ENCODE measurements around the gene REC8. TPM values are rescaled to one million over a fixed set of nuclear protein-coding genes. Genes with fewer than 3 reads are reported as not detected.
A peak's percentile ranks its signal among the peaks of the same experiment; 100 is the strongest.
"Not testable (repeated sequence)": the region's sequence is repeated elsewhere in the genome, so short reads cannot be mapped to it uniquely, and the experiment has no call there.

The REC8 gene
- total RNA-seq, 1 donor from 2014 or later: 43.3 TPM

- DNase-seq (ENCODE audit: low read depth): no peak
Observed at GRCh38 chr14:24183014-24183481, 11.2 kb downstream of the REC8 start.

- DNase-seq (ENCODE audit: low read depth): no peak
Observed at GRCh38 chr14:24184104-24184970, 12.5 kb downstream of the REC8 start.

GRCh38 chr14:24185026-24185425 lies 13.1 kb downstream of the REC8 start:
- DNase-seq (ENCODE audit: low read depth): no peak

GRCh38 chr14:24185741-24186140 lies 13.9 kb downstream of the REC8 start:
- DNase-seq (ENCODE audit: low read depth): no peak

- DNase-seq (ENCODE audit: low read depth): no peak
Observed at GRCh38 chr14:24186831-24187538, 15.1 kb downstream of the REC8 start.

- no peak for DNase-seq (ENCODE audit: low read depth)
Observed at GRCh38 chr14:24187539-24187915, 15.6 kb downstream of the REC8 start.

- peak; percentile 94 for DNase-seq (ENCODE audit: low read depth)
Observed at GRCh38 chr14:24188251-24189058, 16.6 kb downstream of the REC8 start, which contains the start of gene IPO4. IPO4 (minus strand) TSS chr14:24188816; CDS start chr14:24188787, 29 bp downstream.

- no peak for DNase-seq (ENCODE audit: low read depth)
Observed at GRCh38 chr14:24189059-24189375, 17.1 kb downstream of the REC8 start.

- no peak for DNase-seq (ENCODE audit: low read depth)
Observed at GRCh38 chr14:24189460-24189859, 17.6 kb downstream of the REC8 start.

- DNase-seq (ENCODE audit: low read depth): no peak
Observed at GRCh38 chr14:24190416-24190815, 18.5 kb downstream of the REC8 start.

- DNase-seq (ENCODE audit: low read depth): no peak
Observed at GRCh38 chr14:24192933-24193332, 21.1 kb downstream of the REC8 start.

- no peak for DNase-seq (ENCODE audit: low read depth)
Observed at GRCh38 chr14:24194186-24194872, 22.4 kb downstream of the REC8 start.

- DNase-seq (ENCODE audit: low read depth): no peak
Observed at GRCh38 chr14:24194873-24195185, 22.9 kb downstream of the REC8 start.

GRCh38 chr14:24195186-24196070 lies 23.5 kb downstream of the REC8 start, which contains the start of gene TM9SF1:
TM9SF1 (minus strand) TSS chr14:24195441; CDS start chr14:24195019, 422 bp downstream.
- DNase-seq (ENCODE audit: low read depth): peak; percentile 72

- DNase-seq (ENCODE audit: low read depth): no peak
Observed at GRCh38 chr14:24196071-24197055, 24.5 kb downstream of the REC8 start.

- no peak for DNase-seq (ENCODE audit: low read depth)
Observed at GRCh38 chr14:24197056-24197450, 25.2 kb downstream of the REC8 start.

- DNase-seq (ENCODE audit: low read depth): no peak
Observed at GRCh38 chr14:24198814-24199524, 27.1 kb downstream of the REC8 start.

- DNase-seq (ENCODE audit: low read depth): not testable (repeated sequence)
Observed at GRCh38 chr14:24202538-24202937, 30.7 kb downstream of the REC8 start.

Measured in renal cortical epithelial cell (primary cell).